Measurements from ENCODE around the gene CACFD1. TPM values are rescaled to one million over a fixed set of nuclear protein-coding genes. Genes with fewer than 3 reads are reported as not detected.
A peak's percentile ranks its signal among the peaks of the same experiment; 100 is the strongest.
"Not testable (repeated sequence)": the region's sequence is repeated elsewhere in the genome, so short reads cannot be mapped to it uniquely, and the experiment has no call there.

Gene CACFD1
- total RNA-seq, 1 donor from 2014 or later = 12.8 TPM

GRCh38 chr9:133440874-133441273 is 18.9 kb upstream of the CACFD1 start:
- DNase-seq = no peak

- no peak for DNase-seq
These were observed 18.2 kb upstream of the CACFD1 start for GRCh38 chr9:133441571-133441970.

DNA sequence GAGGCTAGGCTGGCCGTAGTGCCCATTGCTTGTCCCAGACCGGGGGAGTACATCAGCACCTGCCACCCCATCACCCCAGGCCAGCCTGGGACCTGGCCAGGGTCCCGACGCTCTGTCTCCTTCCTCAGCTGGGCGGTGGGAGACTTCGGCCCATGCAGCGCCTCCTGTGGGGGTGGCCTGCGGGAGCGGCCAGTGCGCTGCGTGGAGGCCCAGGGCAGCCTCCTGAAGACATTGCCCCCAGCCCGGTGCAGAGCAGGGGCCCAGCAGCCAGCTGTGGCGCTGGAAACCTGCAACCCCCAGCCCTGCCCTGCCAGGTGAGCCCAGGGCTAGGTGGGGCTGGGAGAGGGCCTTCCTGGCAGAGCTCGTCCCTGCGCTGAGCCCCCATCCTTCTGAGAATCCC is 16.5 kb upstream of the CACFD1 start:
- no peak for DNase-seq

DNA sequence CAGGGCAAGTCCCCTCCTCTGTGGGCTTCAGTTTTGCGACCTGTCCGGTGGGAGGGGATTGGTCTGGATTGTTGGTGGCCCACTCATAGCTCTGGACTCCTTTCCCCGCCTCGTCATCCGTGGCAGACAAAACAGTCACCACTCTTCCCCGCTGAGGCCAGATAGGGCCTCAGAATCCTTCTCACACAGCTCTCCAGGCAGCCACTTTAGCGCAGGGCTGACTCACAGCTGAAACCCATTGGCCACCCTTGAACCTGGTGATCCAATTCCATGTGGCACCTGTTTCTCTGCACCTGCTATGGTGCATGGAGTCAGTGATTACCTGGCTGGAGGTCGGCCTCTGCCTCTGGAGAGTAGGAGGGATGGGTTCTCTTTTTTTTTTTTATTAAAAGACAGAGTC is 15.8 kb upstream of the CACFD1 start:
- DNase-seq = no peak

- no peak for DNase-seq
These were observed 14.3 kb upstream of the CACFD1 start for GRCh38 chr9:133445293-133445969.

DNA sequence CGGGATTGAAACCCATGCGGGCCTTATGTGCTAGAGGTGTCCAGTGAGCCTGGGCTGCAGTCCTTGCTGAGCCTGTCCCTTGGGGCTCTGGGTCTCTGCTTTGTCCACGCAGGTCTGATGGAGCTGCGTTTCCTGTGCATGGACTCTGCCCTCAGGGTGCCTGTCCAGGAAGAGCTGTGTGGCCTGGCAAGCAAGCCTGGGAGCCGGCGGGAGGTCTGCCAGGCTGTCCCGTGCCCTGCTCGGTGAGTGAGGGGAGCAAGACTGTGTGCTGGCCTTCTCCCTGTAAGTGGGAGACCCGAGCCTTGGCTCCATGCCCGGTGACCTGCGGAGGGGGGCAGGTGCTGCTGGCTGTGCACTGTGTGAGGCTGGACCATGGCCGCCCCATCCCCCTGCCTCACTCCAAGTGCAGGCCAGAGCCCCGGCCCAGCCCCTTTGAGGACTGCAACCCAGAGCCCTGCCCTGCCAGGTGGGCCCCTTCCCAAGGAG is 11.2 kb upstream of the CACFD1 start:
- no peak for DNase-seq

- no peak for DNase-seq
These were observed 10.0 kb upstream of the CACFD1 start for GRCh38 chr9:133449760-133450159.

GRCh38 chr9:133451865-133452264 is 7.9 kb upstream of the CACFD1 start:
- DNase-seq = not testable (repeated sequence)

DNA sequence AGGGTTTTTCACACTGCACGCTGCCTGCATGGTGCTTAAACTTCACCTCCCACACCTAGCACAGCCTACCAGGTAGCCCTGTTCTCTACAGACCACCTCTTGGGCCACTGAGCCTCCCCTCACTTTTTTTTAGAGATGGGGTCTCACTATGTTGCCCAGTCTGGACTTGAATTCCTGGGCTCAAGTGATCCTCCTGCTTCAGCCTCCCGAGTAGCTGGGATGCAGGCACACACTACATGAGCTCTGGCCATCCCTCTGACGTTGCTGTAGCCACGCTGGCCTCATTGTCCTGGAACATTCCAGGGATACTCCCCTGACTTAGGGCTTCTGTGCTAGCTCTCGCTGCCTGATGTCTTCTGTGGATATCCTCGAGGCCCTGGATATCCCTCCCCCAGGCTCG is 7.2 kb upstream of the CACFD1 start:
- no peak for DNase-seq

GRCh38 chr9:133453651-133454050 is 6.1 kb upstream of the CACFD1 start:
- no peak for DNase-seq

GRCh38 chr9:133454325-133454724 is 5.5 kb upstream of the CACFD1 start:
- no peak for DNase-seq

GRCh38 chr9:133454943-133455673 is 4.7 kb upstream of the CACFD1 start:
- DNase-seq = no peak

GRCh38 chr9:133455936-133456335 is 3.8 kb upstream of the CACFD1 start:
- no peak for DNase-seq

DNA sequence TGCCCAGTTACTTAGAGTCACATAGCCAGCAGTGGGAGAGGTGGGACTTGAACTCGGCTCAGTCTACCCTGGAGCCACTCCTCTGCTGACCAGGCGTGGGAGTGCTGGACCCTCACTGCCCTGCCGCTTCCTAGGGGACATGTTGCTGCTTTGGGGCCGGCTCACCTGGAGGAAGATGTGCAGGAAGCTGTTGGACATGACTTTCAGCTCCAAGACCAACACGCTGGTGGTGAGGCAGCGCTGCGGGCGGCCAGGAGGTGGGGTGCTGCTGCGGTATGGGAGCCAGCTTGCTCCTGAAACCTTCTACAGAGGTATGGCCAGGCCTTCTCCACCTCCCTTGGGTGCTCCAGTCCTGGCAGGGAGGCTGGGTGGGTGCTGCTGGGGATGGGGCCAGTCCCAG is 3.4 kb upstream of the CACFD1 start:
- DNase-seq = no peak

GRCh38 chr9:133457233-133457632 is 2.5 kb upstream of the CACFD1 start:
- DNase-seq = no peak

DNA sequence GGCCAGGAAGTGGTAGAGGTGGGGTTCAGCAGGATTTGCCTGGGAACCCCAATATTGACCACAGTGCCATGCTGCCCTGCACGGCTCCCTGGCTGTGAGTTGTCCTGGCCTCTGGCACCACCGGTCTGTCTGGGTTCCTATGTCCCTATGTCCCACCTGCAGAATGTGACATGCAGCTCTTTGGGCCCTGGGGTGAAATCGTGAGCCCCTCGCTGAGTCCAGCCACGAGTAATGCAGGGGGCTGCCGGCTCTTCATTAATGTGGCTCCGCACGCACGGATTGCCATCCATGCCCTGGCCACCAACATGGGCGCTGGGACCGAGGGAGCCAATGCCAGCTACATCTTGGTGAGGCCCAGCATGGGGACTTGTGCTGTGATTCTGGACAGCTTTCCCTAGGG is 2.0 kb upstream of the CACFD1 start:
- no peak for DNase-seq

DNA sequence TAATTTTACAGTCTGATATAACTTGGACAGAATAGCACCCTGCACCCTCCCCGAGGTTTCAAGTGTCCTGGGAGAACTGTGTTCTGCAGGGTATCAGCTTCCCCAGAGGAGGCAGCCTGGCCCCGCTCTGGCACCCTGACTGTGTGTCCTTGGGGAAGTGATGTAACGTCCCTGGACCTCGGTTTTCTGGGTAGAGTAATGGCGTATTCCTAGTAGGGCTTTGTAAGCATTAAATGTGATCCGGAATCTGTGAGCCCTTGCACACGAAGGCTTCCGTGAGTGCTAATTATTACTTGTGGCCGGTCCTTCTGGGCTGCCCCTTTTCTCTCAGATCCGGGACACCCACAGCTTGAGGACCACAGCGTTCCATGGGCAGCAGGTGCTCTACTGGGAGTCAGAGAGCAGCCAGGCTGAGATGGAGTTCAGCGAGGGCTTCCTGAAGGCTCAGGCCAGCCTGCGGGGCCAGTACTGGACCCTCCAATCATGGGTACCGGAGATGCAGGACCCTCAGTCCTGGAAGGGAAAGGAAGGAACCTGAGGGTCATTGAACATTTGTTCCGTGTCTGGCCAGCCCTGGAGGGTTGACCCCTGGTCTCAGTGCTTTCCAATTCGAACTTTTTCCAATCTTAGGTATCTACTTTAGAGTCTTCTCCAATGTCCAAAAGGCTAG is 1.0 kb upstream of the CACFD1 start:
- DNase-seq = no peak

DNA sequence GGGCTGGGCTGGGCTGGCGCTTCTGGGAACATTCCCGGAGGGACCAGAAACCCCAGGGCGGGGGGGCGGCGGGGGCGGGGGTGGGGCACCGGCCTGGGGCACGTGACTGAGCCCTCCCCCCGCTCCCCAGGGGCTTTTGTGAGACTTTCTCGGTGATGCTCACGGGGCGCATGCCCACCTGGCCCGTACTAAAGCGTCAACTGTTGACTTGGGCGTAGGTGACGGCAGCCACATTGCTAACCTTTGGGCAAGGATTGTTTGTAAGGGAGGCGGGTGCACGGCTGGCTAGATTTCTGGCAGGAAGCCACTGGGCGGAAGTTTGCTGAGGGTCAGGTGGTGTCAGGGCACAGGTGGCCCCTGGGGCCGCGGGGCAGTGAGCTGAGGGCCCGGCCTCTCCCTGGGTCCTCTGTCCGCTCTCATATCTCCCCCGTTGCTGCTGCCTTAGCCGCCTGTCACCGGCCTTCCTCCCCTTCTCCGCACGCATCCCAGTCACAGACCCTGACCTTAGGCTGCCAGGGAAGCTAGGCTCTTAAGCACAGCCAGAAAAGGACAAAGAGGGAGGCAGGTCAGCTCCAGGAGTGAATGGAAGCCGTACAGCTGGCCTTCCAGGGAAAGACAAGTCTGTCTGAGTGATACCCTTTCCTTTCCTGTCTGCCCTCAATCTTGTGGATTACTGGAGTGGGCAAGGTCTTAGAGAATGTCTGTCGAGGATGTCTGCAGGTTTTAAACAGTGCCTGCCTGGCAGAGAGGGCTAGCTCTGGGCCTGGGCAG is 812 bp downstream of the CACFD1 start:
- peak; percentile 35 for DNase-seq

- DNase-seq = no peak
These were observed 2.2 kb downstream of the CACFD1 start for GRCh38 chr9:133461975-133462374.

GRCh38 chr9:133463234-133463863 is 3.6 kb downstream of the CACFD1 start:
- DNase-seq = no peak

GRCh38 chr9:133463864-133464615 is 4.3 kb downstream of the CACFD1 start:
- no peak for DNase-seq

GRCh38 chr9:133464638-133465037 is 4.9 kb downstream of the CACFD1 start:
- DNase-seq = no peak

Data from dermis blood vessel endothelial cell (primary cell).